Suprapubic skin (tissue), 4 donors: ENCODE data around the gene TSEN54.

Experiments used
- CTCF ChIP-seq, 2 donors: fragments of 200-600 bp in 1 of 2; fragments of 450-650 bp in 1 of 2; sonication (generic) in 1 of 2; IDR thresholded peaks; one replicate each; pipeline ENCODE4 v1.5.1; 2016 to 2019; ENCODE audit warnings: antibody characterized with exemption in 2 of 2, mild to moderate bottlenecking in 1 of 2, moderate library complexity in 1 of 2
- EP300 ChIP-seq: sonication (generic); formaldehyde crosslinking; IDR thresholded peaks from one replicate; pipeline ENCODE4 v1.6.1; 2017; ENCODE audit warnings: antibody characterized with exemption
- POLR2AphosphoS5 ChIP-seq, 3 donors: sonication (generic); formaldehyde crosslinking; IDR thresholded peaks; one replicate each; pipeline ENCODE4 v1.6.1; 2017; ENCODE audit warnings: antibody characterized with exemption in 3 of 3

GRCh38 chr17:75498726-75499213, 17.6 kb upstream of the TSEN54 start:
- no peak for TF ChIP-seq CTCF (IDR thresholded peaks at IDR 0.05)
- TF ChIP-seq EP300 = no peak
- TF ChIP-seq POLR2AphosphoS5 (IDR thresholded peaks at IDR 0.05) = no peak
